CD8-positive, alpha-beta memory T cell (primary cell): Measurements from ENCODE around the gene IGFBP2. TPM values are rescaled to one million over a fixed set of nuclear protein-coding genes. Genes with fewer than 3 reads are reported as not detected.

ENCODE experiments used
- CTCF ChIA-PET: fragments of 350-600 bp; sonication (Branson Sonifier 250); formaldehyde crosslinking; loops from one replicate; lab custom pipeline; 2021; ENCODE audit warnings: antibody characterized with exemption; lab: Charles Lee
- POLR2A ChIA-PET: fragments of 350-600 bp; sonication (Branson Sonifier 250); formaldehyde crosslinking; loops from one replicate; lab custom pipeline; 2021; ENCODE audit warnings: antibody characterized with exemption; lab: Charles Lee
- DNase-seq, 5 donors: peaks; one replicate each; pipeline versions ENCODE4 v3.0.0 to v3.0.0-alpha.2; 2020 to 2022; ENCODE audit warnings: mixed read lengths in 1 of 5
- H3K27ac ChIP-seq: one replicate; pipeline ENCODE4 v1.7.0; 2013; ENCODE audit warnings: low read depth, mild to moderate bottlenecking, low read length, moderate library complexity
- H3K27me3 ChIP-seq: 2 replicates; pipeline ENCODE4 v1.7.0; 2013; ENCODE audit warnings: low read length, mild to moderate bottlenecking; ENCODE audit not compliant: insufficient read depth, poor library complexity, severe bottlenecking
- H3K36me3 ChIP-seq: 2 replicates; pipeline ENCODE4 v1.7.0; 2013; ENCODE audit warnings: mild to moderate bottlenecking, low read length, moderate library complexity; ENCODE audit not compliant: insufficient read depth
- H3K4me1 ChIP-seq: 2 replicates; pipeline ENCODE4 v1.7.0; 2013; ENCODE audit warnings: mild to moderate bottlenecking, low read length, moderate library complexity; ENCODE audit not compliant: insufficient read depth
- H3K4me3 ChIP-seq: 2 replicates; pipeline ENCODE4 v1.7.0; 2013; ENCODE audit warnings: mild to moderate bottlenecking, low read length
- H3K9me3 ChIP-seq: 2 replicates; pipeline ENCODE4 v1.7.0; 2013; ENCODE audit warnings: mild to moderate bottlenecking, low read length
- H3K27ac Mint-ChIP-seq, 8 donors: one replicate each; pipeline ENCODE4 v1.8.0; 2020 to 2021; ENCODE audit warnings: mixed read lengths in 8 of 8, mild to moderate bottlenecking in 6 of 8, inconsistent platforms in 3 of 8, moderate library complexity in 3 of 8
- H3K27me3 Mint-ChIP-seq, 2 donors: one replicate each; pipeline ENCODE4 v1.8.0; 2020 to 2021; ENCODE audit warnings: mixed read lengths in 2 of 2, mild to moderate bottlenecking in 1 of 2, moderate library complexity in 1 of 2
- H3K36me3 Mint-ChIP-seq, 3 donors: one replicate each; pipeline ENCODE4 v1.8.0; 2020 to 2021; ENCODE audit warnings: mixed read lengths in 3 of 3, inconsistent platforms in 1 of 3, mild to moderate bottlenecking in 1 of 3
- H3K4me1 Mint-ChIP-seq, 3 donors: one replicate each; pipeline ENCODE4 v1.8.0; 2020 to 2021; ENCODE audit warnings: mixed read lengths in 3 of 3, inconsistent platforms in 1 of 3, mild to moderate bottlenecking in 1 of 3
- H3K4me3 Mint-ChIP-seq, 7 donors: one replicate each; pipeline ENCODE4 v1.8.0; 2020 to 2021; ENCODE audit warnings: mixed read lengths in 7 of 7, mild to moderate bottlenecking in 6 of 7, moderate library complexity in 4 of 7, inconsistent platforms in 2 of 7
- H3K9me3 Mint-ChIP-seq, 5 donors: one replicate each; pipeline ENCODE4 v1.8.0; 2020 to 2022; ENCODE audit warnings: mixed read lengths in 5 of 5, mild to moderate bottlenecking in 3 of 5, moderate library complexity in 2 of 5, inconsistent platforms in 1 of 5
- polyA plus RNA-seq: library from polyadenylated mRNA; unstranded; fragments of 300-500 nt; fragmentation: Illumina TruSeq; gene quantifications from one replicate; pipeline ENCODE4 v1.2.3, GENCODE V29; 2021
- total RNA-seq, 2 experiments: library from RNA; stranded (reverse); gene quantifications; one replicate each; pipeline ENCODE4 v1.2.3, GENCODE V29; 2021

Gene IGFBP2
- total and polyA plus RNA-seq, 3 experiments from 2014 or later = 0.84 to 1.2 (median 1.1) TPM

DNA sequence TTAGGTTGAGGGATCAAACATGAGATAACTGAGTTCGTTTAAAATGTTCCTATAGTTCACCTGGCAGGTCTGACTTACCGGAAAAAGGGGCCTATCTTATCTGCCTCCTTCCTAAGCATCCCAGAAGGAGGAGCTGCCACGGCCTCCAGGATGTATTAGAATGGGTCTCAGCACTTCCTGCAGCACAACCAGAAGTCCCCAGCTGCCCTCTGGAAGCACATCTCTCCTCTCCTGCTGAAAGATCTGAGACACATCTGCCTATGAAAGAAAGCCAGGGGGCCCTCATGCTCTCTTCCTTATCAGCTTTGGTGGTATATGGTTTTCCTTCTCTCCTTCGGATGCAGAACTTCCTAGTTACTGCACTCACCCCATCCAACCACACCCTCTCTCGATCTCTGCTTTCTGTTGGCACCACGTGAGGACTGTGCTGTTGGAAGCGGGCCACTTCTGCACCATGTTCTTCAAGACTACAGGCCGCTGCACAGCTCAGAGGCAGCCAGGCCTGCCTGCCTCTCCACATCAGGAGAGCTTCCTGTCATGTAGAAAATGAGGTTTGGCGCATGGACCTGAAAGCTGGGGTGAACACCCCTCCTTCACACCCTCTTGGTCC, 55.6 kb downstream of the IGFBP2 start:
- H3K4me3 Mint-ChIP-seq = no peak overlapping the region
- no peak for DNase-seq
- Histone ChIP-seq H3K36me3 (no peaks in the 10 kb centered on the region), H3K27ac (no peak overlapping the region), H3K4me3 (no peak overlapping the region), H3K9me3 (no peaks in the 10 kb centered on the region), H3K27me3 (peaks cover 7% of the 10 kb centered on the region), H3K4me1 (peaks cover 24% of the 10 kb centered on the region)
- ChIA-PET CTCF (interaction anchor here (1.2 to 1.7 kb wide), 4 partner anchors 10 to 1067 kb away, joined by 3 to 5 read pairs (median 4); no protein-coding TSS in a partner anchor), POLR2A (no interaction called here)
- no peaks in the 10 kb centered on the region for H3K36me3 Mint-ChIP-seq
- H3K4me1 Mint-ChIP-seq = peaks cover 19 to 28% (median 26%) of the 10 kb centered on the region in 3 donors
- H3K9me3 Mint-ChIP-seq = no peaks in the 10 kb centered on the region
- peak overlapping the region in 1 of 8 donors; percentile 42 for H3K27ac Mint-ChIP-seq
- peaks cover 38 to 78% of the 10 kb centered on the region in 2 donors for H3K27me3 Mint-ChIP-seq

DNA sequence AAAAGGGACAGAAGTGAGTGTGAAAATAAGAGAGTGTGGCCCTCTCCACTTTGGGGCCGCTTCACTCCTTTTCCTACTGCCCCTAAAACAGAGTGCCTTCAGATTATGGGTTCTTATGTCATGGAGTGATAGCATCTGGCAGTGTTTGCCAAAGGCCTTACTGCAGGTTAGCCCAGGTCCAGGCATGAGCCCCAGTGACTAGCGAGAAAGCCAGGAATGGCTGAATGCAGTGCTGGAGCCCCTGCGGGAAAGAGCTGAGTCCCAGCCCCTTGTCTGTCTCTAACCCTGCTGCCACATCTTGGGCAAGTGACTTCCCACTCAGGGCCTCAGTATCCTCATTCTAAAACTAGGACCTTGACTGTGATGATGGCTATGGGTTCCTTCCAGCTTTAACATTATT, 56.2 kb downstream of the IGFBP2 start:
- Histone ChIP-seq H3K27ac (no peak overlapping the region), H3K27me3 (peaks cover 7% of the 10 kb centered on the region), H3K4me1 (peaks cover 28% of the 10 kb centered on the region), H3K4me3 (no peak overlapping the region), H3K9me3 (no peaks in the 10 kb centered on the region), H3K36me3 (no peaks in the 10 kb centered on the region)
- no peak overlapping the region for H3K27ac Mint-ChIP-seq
- ChIA-PET CTCF (interaction anchor here (1.2 to 1.7 kb wide), 4 partner anchors 9 to 1067 kb away, joined by 3 to 5 read pairs (median 4); no protein-coding TSS in a partner anchor), POLR2A (no interaction called here)
- H3K4me1 Mint-ChIP-seq = peaks cover 20 to 32% (median 28%) of the 10 kb centered on the region in 3 donors
- DNase-seq = no peak
- H3K36me3 Mint-ChIP-seq = no peaks in the 10 kb centered on the region
- no peak overlapping the region for H3K4me3 Mint-ChIP-seq
- no peaks in the 10 kb centered on the region for H3K9me3 Mint-ChIP-seq
- H3K27me3 Mint-ChIP-seq = peaks cover 38 to 78% of the 10 kb centered on the region in 2 donors

DNA sequence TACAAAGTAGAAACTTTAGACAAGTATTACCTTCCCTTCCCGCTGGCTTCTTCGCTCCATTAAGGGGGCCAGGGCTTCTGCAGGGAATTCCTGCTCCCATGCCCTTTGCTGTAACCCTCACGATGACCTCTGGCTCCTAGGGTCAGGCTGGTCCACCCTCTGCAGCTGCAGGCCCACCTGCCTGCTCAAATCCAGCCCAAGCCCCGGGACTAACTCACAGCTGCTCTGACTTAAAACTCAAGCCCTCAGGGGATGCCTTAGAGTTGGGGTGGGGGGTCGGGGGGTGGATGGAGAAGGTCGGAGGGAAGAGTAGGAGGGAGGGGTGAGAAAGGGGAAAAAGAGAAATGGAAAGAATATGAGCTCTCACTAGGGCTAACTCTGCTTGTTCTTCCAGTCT, 57.2 kb downstream of the IGFBP2 start:
- peaks cover 17% of the 10 kb centered on the region for H3K27me3 ChIP-seq
- H3K4me3 ChIP-seq = no peak overlapping the region
- ChIA-PET POLR2A (no interaction called here), CTCF (no interaction called here)
- H3K4me1 ChIP-seq = peaks cover 28% of the 10 kb centered on the region
- Mint-ChIP-seq H3K27ac (no peak overlapping the region), H3K27me3 (peaks cover 39 to 77% of the 10 kb centered on the region in 2 donors), H3K4me1 (peaks cover 22 to 38% (median 28%) of the 10 kb centered on the region in 3 donors), H3K4me3 (no peak overlapping the region), H3K36me3 (no peaks in the 10 kb centered on the region), H3K9me3 (no peaks in the 10 kb centered on the region)
- no peaks in the 10 kb centered on the region for H3K9me3 ChIP-seq
- DNase-seq = no peak
- no peaks in the 10 kb centered on the region for H3K36me3 ChIP-seq
- no peak overlapping the region for H3K27ac ChIP-seq

DNA sequence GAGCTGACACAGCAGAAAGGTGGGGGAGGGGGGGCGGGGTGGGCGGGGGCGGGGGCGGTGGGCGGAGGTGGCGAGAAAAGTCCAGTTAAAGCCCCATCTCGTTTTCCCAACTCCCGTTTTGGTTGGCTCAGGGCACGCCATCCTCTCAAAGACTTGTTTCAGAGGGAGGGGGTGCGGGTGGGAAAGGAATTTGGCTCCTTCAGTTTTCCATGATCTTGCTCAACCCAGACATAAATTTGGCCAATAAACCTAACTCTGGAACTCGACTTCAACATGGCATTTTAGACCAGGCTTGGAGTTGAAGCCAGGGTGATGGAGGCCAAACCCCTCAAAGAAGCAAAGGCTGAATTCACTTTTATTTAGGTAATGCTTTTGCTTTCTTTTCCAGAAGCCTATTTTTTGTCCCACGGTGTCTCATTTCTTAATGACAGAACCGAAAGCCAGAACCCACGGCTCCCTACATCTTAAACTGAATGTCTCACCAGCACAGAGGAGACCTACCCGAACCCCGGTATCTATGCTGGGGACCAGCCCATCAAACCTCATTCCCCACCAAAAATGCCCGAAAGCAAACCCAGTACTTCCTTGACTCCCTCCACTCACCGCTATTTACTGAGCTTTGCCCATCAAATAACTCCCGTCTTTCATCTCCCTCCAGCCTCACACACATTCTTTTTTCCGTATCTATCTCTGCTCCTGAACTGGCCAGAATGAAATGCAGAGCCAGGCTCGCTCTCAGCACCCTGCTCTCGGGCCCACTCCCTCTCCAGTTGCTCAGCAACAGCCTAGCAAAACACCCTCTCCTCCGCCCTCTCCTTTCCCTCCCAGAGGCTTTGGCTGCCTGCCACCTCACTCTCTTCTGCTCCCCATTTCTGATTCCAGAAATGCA, 57.9 kb downstream of the IGFBP2 start:
- Histone ChIP-seq H3K27ac (no peak overlapping the region), H3K27me3 (peaks cover 20% of the 10 kb centered on the region), H3K4me3 (no peak overlapping the region), H3K4me1 (peaks cover 28% of the 10 kb centered on the region), H3K36me3 (no peaks in the 10 kb centered on the region), H3K9me3 (no peaks in the 10 kb centered on the region)
- Mint-ChIP-seq H3K27me3 (peaks cover 43 to 76% of the 10 kb centered on the region in 2 donors), H3K4me3 (peak overlapping the region in 6 of 7 donors; percentile 5 to 86 (median 62)), H3K36me3 (no peaks in the 10 kb centered on the region), H3K27ac (peak overlapping the region in 3 of 8 donors; percentile 55 to 67 (median 64)), H3K9me3 (no peaks in the 10 kb centered on the region), H3K4me1 (peaks cover 22 to 39% (median 28%) of the 10 kb centered on the region in 3 donors)
- ChIA-PET POLR2A (no interaction called here), CTCF (no interaction called here)
- peak in 2 of 5 donors; percentile 35 to 56 for DNase-seq

DNA sequence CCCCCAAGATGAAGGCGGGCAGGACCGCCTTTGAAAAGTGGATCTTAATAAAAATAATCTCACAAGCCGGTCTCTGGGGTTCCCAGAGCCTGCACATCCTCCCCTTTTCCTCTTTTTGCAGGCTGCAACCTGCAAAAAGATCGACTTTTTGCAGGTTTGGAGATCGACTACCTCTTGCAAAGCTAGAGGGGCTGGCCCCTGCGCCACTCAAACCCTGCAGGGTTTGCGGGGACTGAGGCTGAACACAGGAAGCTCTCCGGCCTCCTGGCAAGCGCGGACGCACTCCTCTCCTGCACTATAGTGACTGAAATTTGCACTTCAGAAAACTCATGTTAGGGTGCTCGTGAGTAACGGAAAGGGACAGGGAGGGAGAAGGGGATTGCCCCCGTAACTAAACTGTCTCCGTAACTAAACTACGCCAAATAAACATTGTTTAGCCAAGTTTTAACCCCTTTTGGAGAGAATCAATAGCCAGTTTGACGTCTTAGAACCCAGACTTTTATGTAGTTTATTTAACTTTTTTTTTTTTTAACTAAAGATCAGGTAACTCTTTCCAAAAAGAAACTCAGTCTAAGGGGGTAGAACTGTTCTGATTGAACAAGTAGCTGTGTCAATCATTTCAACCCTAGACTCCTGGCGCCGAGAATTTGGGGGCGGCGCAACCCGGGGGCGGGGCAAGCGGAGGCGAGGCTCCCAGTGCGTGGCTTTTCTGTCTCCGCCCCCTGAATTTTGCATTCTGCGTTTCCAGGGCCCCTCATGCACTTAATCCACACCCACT, 59.6 kb downstream of the IGFBP2 start:
- no peaks in the 10 kb centered on the region for H3K9me3 Mint-ChIP-seq
- H3K4me3 Mint-ChIP-seq = peak overlapping the region; percentile 17 to 86 (median 80)
- Histone ChIP-seq H3K36me3 (no peaks in the 10 kb centered on the region), H3K4me3 (peak overlapping the region; percentile 36), H3K4me1 (peaks cover 28% of the 10 kb centered on the region), H3K27me3 (peaks cover 29% of the 10 kb centered on the region), H3K27ac (no peak overlapping the region), H3K9me3 (no peaks in the 10 kb centered on the region)
- peak overlapping the region in 2 of 8 donors; percentile 60 to 76 for H3K27ac Mint-ChIP-seq
- peaks cover 40 to 69% of the 10 kb centered on the region in 2 donors for H3K27me3 Mint-ChIP-seq
- ChIA-PET POLR2A (no interaction called here), CTCF (interaction anchor here (2.6 kb wide), 1 partner anchor 9 kb away, joined by 11 read pairs; no protein-coding TSS in a partner anchor)
- DNase-seq = peak; percentile 9 to 76 (median 20)
- no peaks in the 10 kb centered on the region for H3K36me3 Mint-ChIP-seq
- H3K4me1 Mint-ChIP-seq = peaks cover 22 to 43% (median 28%) of the 10 kb centered on the region in 3 donors

DNA sequence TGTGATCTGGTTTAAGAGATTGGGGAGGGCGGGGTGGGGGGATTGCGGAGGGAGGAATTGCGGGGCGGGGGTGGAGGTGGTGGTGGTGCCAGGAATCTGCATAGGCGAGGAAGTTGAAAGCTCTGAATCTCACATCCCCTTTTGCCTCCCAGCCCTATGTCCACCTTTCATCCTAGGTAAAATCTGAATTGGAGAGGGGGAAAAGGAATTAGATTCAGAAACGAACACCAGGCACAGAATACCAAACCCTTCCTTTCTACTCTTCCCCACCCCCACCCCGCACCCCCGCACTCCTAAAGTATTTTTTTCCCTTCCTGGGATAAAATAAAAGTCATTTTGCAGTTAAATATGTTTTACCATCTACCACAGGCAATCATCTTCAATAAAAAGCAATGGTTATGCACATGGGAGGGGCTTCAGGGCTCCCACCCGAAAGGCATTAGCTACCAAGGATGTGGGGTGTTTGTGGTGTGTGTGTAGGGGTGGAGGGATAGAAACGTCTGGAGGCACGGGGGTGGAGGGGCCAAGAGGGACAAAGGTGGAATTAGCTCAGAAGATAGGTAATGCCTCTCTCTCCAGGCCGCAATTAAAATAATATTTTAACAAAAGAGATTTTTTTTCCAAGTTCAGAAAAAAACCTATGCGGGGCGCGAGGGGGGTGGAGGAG, 60.3 kb downstream of the IGFBP2 start:
- Histone ChIP-seq H3K4me3 (no peak overlapping the region), H3K36me3 (no peaks in the 10 kb centered on the region), H3K27ac (no peak overlapping the region), H3K27me3 (peaks cover 29% of the 10 kb centered on the region), H3K4me1 (peaks cover 28% of the 10 kb centered on the region), H3K9me3 (no peaks in the 10 kb centered on the region)
- no peak for DNase-seq
- H3K4me1 Mint-ChIP-seq = peaks cover 22 to 43% (median 28%) of the 10 kb centered on the region in 3 donors
- H3K27ac Mint-ChIP-seq = peak overlapping the region in 2 of 8 donors; percentile 37 to 64
- CTCF ChIA-PET = interaction anchor here (1.3 to 2.6 kb wide), 2 partner anchors 10 to 1019 kb away, joined by 7 to 11 read pairs; no protein-coding TSS in a partner anchor
- peaks cover 35 to 63% of the 10 kb centered on the region in 2 donors for H3K27me3 Mint-ChIP-seq
- no peaks in the 10 kb centered on the region for H3K9me3 Mint-ChIP-seq
- POLR2A ChIA-PET = no interaction called here
- H3K36me3 Mint-ChIP-seq = no peaks in the 10 kb centered on the region
- peak overlapping the region; percentile 25 to 75 (median 59) for H3K4me3 Mint-ChIP-seq
